Right renal cortex interstitium (tissue), 3 donors: ENCODE measurements around the gene UVSSA. TPM values are rescaled to one million over a fixed set of nuclear protein-coding genes. Genes with fewer than 3 reads are reported as not detected.
"Not testable (repeated sequence)": the region's sequence is repeated elsewhere in the genome, so short reads cannot be mapped to it uniquely, and the experiment has no call there.

ENCODE experiments used
- DNase-seq, 3 donors: peaks; one replicate each; pipeline ENCODE4 v3.0.0-alpha.2; 2013; ENCODE audit warnings: low read depth in 3 of 3, low spot score in 2 of 3
- polyA plus RNA-seq, 3 donors: library from polyadenylated mRNA; unstranded; fragments of 120-200 nt; gene quantifications; one replicate each; pipeline ENCODE4 v1.2.1, GENCODE V29; 2013; ENCODE audit not compliant: insufficient read length in 3 of 3

UVSSA gene
- polyA plus RNA-seq, 3 donors = 5.5 to 6.5 (median 6.0) TPM

GRCh38 chr4:1362046-1362445 is 15.0 kb downstream of the UVSSA start:
- no peak for DNase-seq

DNA sequence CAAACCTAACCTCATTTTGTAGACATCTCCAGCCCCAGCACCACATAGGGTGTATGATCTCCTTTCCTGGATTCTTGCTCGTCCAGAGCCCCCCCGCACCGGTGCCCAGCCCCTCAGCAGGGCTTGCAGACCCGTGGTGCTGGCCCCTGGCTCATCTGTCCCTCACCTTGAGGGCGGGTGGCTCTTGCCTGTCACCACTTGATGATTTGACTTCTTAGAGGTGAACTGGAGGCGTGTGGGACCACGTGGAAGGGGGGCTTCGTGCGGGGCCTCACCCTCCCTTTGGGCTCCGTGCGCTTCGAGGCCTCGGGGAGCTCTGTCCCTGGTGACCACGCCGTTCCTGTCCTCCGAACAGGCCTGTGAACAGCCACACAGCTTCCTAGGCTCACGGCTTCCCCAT is 15.5 kb downstream of the UVSSA start:
- DNase-seq = no peak

DNA sequence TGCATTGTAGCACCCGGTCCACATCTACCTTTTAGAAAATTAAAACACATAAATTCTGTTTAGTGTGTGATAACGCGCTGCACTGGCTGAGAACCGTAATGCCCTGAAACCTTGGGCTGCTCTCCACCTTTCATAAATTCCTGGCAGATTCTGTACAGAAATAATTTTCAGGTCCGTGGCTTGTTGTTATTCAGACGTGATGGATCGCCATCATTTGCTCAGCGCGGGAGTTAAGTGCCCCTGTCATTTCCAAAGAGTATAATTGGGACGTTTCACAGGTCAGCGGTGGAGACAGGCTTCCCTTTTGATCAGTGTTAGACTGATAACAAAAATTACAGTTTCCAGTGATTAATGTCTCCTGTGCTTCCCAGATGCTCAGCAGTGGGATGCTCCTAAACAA is 16.5 kb downstream of the UVSSA start:
- DNase-seq = no peak

DNA sequence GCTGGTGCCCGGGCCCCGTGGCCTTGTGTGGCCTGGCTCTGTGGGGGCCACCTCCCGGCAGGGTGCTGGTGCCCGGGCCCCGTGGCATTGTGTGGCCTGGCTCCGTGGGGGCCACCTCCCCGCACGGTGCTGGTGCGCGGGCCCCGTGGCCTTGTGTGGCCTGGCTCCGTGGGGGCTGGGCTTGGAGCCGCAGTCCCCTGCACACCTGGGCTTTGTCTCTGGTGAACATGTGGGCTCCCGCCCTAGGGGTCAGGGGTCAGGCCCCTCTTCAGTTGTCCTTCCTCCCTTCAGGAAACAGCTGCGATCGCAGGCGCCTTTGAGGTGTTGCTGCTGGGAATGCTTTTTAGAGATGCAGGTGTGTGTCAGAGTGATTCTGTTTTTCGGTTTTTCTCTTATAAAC is 17.2 kb downstream of the UVSSA start:
- DNase-seq = no peak

DNA sequence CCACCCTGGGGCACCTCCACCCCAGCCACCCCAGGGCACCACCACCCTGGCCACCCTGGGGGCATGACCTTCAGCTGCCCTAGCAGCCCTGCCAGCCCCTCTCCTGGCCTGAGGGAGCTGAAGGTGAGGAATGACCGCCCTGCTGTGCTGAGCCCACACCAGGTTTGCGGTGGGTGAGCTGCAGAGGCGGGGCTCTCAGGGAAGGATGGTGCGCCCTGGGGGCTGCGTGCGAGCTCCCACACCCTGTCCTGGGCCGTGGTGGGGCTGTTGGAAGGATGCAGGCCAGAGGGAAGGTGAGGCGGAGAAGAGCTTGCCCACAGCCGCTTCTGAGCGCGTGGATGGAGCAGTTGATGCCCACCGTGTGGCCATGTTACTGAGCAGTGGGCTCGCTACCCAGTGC is 17.7 kb downstream of the UVSSA start:
- no peak for DNase-seq

DNA sequence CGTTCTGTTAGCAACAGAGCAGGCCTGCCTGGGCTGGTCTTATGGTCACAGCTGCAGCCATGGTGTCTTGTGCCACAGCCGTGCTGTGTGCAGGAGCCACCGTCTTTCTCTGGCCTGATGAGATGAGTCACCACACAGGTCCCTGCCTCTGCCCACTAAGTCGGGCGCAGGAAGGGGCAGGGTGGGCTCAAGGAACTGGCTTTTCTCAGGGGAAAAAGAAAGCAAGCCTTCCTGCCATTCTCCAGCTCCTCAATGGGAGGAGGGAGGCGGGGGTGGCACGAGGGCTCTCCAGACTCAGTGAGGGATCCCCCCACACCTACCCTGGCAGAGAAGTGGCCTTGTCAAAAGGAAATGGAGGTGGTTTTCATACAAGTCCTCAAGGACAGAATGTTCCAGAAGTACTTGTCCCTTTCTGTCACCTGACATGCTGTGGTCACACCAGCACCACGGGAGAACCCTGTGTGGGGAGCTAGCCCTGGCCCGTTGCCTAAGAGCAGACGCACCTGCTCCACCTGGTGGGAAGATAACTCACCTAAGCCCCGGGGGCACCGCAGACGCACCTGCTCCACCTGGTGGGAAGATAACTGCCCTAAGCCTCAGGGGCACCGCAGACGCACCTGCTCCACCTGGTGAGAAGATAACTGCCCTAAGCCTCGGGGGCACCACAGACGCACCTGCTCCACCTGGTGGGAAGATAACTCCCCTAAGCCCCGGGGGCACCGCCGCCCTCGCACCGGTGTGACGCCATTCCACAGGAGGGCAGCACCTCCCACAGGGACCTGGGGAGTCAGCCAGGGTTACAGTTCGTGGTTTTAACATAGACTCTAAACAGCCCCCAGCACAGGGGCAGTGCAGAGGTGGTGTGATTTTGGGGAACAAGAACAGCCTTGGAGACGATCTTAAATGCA is 18.5 kb downstream of the UVSSA start:
- DNase-seq = no peak

DNA sequence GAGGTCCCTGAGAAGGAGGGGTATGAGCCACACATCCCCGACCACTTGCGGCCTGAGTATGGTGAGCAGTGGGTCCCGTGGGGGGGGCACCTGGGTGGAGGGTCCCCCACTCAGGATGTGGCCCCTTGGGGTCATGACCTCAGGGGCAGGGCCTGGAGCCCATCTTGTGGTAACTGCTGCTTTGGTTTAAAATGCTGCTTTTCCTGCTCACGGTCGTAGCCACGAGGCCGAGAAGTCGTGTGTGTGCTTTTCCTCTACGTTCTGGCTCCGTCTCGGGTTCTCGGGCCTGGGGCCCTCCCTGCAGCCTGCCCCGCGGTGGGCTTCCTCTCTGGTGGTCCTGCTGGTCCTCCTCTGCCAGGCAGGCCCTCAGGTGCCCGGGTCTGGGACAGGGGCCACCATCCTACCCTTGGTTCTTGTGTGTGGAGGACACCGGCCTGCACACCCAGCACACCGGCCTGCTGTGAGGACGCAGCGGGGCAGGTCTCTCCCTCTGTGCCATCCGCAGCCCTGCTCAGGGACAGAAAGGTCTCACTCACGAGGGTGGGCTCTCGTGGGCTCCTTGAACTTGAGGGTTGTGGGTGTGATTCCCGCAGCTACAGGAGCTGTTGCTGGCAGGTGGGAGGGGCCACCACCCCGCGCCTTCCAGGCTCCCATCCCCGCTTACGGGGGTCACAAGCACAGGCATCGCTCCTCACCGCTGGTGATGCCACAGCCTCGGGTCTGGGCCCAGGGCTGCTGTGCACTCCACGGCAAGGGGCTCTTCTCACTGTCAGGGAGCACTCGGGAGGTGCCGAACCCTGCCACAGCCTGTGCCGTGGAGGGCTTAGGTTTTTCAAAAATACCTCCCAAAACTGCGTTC is 19.6 kb downstream of the UVSSA start:
- DNase-seq = no peak

GRCh38 chr4:1367230-1367935 is 20.4 kb downstream of the UVSSA start:
- DNase-seq = no peak

DNA sequence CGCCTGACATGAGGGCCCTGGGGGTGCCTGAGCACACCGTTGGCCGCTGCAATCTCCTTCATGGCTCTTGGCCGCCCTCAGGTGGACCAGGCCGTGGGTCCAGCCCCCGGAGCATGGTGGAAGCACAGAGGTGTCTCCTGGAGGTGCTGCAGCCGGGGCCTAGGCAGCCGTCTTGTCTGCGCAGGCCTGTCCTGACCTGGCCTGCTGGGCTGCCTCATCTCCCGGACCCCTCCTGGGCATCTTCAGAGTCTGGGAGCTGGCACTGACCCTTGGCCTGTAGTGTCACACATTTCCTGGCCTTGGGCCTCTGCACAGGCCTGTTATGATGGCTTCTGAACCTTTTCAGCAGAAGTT is 20.9 kb downstream of the UVSSA start:
- no peak for DNase-seq

GRCh38 chr4:1368421-1369090 is 21.5 kb downstream of the UVSSA start:
- no peak for DNase-seq

GRCh38 chr4:1369091-1369450 is 22.1 kb downstream of the UVSSA start:
- no peak for DNase-seq

GRCh38 chr4:1369479-1370079 is 22.6 kb downstream of the UVSSA start:
- no peak for DNase-seq

- DNase-seq = no peak
Observed at GRCh38 chr4:1370321-1371124, 23.5 kb downstream of the UVSSA start.

- DNase-seq = no peak
Observed at GRCh38 chr4:1371176-1372165, 24.5 kb downstream of the UVSSA start.

DNA sequence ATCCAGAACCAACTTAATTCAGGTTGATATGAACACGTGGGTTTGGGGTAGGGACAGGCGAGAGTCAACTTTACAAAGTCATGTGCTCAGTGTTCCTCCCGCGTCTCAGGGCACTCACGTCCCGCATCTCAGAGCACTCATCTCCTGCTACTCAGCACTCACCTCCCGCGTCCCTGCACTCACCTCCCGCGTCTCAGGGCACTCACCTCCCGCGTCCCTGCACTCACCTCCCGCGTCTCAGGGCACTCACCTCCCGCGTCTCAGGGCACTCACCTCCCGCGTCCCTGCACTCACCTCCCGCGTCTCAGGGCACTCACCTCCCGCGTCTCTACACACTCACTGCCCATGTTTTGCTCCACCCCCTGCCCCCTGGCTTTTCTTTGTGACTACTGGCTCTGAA is 25.6 kb downstream of the UVSSA start:
- not testable (repeated sequence) for DNase-seq

GRCh38 chr4:1373892-1374705 is 27.1 kb downstream of the UVSSA start:
- no peak for DNase-seq

DNA sequence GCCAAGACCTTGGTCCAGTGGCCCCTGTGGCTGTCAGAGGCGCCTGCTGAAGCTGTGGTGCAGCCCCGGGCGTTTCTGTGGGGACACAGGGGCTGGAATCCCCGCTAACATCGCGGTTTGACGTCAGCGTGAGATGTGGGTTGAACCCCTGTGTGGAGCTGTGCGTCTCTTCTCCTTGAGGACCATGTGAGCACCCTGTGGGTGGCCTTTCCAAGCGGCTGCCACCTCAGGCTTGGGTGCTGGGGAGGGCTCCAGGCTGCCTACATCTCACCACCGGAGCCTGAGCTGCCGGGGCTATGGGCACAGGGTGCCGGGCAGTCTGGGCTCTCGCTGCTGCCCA is 27.7 kb downstream of the UVSSA start:
- no peak for DNase-seq
